ENCODE measurements around the gene NCK2.

GRCh38 chr2:105783151-105783738 lies 38.5 kb downstream of the NCK2 start:
- no peak for TF ChIP-seq POLR2A (IDR thresholded peaks at IDR 0.05)
- TF ChIP-seq, protein P1, sequence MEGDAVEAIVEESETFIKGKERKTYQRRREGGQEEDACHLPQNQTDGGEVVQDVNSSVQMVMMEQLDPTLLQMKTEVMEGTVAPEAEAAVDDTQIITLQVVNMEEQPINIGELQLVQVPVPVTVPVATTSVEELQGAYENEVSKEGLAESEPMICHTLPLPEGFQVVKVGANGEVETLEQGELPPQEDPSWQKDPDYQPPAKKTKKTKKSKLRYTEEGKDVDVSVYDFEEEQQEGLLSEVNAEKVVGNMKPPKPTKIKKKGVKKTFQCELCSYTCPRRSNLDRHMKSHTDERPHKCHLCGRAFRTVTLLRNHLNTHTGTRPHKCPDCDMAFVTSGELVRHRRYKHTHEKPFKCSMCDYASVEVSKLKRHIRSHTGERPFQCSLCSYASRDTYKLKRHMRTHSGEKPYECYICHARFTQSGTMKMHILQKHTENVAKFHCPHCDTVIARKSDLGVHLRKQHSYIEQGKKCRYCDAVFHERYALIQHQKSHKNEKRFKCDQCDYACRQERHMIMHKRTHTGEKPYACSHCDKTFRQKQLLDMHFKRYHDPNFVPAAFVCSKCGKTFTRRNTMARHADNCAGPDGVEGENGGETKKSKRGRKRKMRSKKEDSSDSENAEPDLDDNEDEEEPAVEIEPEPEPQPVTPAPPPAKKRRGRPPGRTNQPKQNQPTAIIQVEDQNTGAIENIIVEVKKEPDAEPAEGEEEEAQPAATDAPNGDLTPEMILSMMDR (IDR thresholded peaks at IDR 0.05), result no peak

Measured in body of pancreas (tissue), 4 donors.